ENCODE data around the gene TFAP2C. TPM values are rescaled to one million over a fixed set of nuclear protein-coding genes. Genes with fewer than 3 reads are reported as not detected.
A peak's percentile ranks its signal among the peaks of the same experiment; 100 is the strongest.

Gene TFAP2C
- total RNA-seq, 1 experiment from 2014 or later: 6.9 TPM

DNA sequence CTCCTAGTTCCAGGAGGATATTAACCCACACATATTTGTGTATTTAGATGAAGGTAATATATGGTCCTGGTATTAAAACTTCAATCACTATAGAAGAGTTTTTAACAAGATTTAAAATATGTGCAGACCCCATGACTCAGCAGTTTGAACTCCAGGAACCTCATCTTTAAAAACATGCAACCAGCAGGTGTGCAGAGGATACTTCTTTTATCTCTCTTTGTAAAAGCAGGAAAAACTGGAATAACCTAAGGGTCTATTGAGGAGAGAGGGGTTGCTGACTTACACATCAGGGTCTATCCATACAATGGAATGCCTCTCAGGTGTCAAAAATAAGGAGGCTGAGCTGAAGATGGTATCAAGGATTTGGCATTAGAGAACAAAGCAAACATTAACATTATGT lies 36.9 kb upstream of the TFAP2C start:
- no peaks in the 10 kb centered on the region for H3K36me3 ChIP-seq (ENCODE audit: control insufficient read depth in 1 of 2, insufficient read depth in 2 of 2, low read length in 2 of 2)
- intact Hi-C loops (cut with micrococcal nuclease): no loop called here
- no peak overlapping the region for H3K4me3 ChIP-seq (replicated peaks in 1 of 2; ENCODE audit: low read depth in 1 of 2, low read length in 2 of 2)
- H3K79me2 ChIP-seq (ENCODE audit: insufficient read depth, low read length): no peaks in the 10 kb centered on the region
- CTCF ChIA-PET: no interaction called here
- TF ChIP-seq, protein P1, sequence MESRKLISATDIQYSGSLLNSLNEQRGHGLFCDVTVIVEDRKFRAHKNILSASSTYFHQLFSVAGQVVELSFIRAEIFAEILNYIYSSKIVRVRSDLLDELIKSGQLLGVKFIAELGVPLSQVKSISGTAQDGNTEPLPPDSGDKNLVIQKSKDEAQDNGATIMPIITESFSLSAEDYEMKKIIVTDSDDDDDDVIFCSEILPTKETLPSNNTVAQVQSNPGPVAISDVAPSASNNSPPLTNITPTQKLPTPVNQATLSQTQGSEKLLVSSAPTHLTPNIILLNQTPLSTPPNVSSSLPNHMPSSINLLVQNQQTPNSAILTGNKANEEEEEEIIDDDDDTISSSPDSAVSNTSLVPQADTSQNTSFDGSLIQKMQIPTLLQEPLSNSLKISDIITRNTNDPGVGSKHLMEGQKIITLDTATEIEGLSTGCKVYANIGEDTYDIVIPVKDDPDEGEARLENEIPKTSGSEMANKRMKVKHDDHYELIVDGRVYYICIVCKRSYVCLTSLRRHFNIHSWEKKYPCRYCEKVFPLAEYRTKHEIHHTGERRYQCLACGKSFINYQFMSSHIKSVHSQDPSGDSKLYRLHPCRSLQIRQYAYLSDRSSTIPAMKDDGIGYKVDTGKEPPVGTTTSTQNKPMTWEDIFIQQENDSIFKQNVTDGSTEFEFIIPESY (IDR thresholded peaks at IDR 0.05; ENCODE audit: extremely low read depth, insufficient replicate concordance, low read length): no peak
- TF ChIP-seq TCF7L2 (IDR thresholded peaks at IDR 0.05; ENCODE audit: borderline replicate concordance, extremely low read depth, insufficient read depth, insufficient read length) (no peak), YY1 (IDR thresholded peaks at IDR 0.05; ENCODE audit: extremely low read depth, insufficient replicate concordance, low read depth, low read length) (no peak), ZFX (IDR thresholded peaks at IDR 0.05) (no peak), CEBPB (IDR thresholded peaks at IDR 0.05; ENCODE audit: low read depth) (no peak), EZH2 (IDR thresholded peaks at IDR 0.05) (no peak), CBX3 (IDR thresholded peaks at IDR 0.05; ENCODE audit: low read depth) (no peak), JUND (IDR thresholded peaks at IDR 0.05) (no peak), ZNF274 (IDR thresholded peaks at IDR 0.05; ENCODE audit: low read depth, low read length) (no peak), EGR1 (IDR thresholded peaks at IDR 0.05; ENCODE audit: low read depth) (no peak), SRF (IDR thresholded peaks at IDR 0.05; ENCODE audit: low read depth) (no peak), SIN3A (IDR thresholded peaks at IDR 0.05; ENCODE audit: low read depth) (no peak), ELF1 (IDR thresholded peaks at IDR 0.05; ENCODE audit: borderline replicate concordance, low read depth) (no peak), POLR2A (IDR thresholded peaks at IDR 0.05; ENCODE audit: borderline replicate concordance, extremely low read depth, insufficient read depth, insufficient read length) (no peak), POLR2AphosphoS5 (IDR thresholded peaks at IDR 0.05; ENCODE audit: low read depth, low read length) (no peak), SP1 (IDR thresholded peaks at IDR 0.05; ENCODE audit: low read depth) (no peak)
- TF ChIP-seq, protein P2, sequence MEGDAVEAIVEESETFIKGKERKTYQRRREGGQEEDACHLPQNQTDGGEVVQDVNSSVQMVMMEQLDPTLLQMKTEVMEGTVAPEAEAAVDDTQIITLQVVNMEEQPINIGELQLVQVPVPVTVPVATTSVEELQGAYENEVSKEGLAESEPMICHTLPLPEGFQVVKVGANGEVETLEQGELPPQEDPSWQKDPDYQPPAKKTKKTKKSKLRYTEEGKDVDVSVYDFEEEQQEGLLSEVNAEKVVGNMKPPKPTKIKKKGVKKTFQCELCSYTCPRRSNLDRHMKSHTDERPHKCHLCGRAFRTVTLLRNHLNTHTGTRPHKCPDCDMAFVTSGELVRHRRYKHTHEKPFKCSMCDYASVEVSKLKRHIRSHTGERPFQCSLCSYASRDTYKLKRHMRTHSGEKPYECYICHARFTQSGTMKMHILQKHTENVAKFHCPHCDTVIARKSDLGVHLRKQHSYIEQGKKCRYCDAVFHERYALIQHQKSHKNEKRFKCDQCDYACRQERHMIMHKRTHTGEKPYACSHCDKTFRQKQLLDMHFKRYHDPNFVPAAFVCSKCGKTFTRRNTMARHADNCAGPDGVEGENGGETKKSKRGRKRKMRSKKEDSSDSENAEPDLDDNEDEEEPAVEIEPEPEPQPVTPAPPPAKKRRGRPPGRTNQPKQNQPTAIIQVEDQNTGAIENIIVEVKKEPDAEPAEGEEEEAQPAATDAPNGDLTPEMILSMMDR (IDR thresholded peaks at IDR 0.05 in 2 of 3, conservative IDR thresholded peaks at IDR 0.05 in 1 of 3; ENCODE audit: borderline replicate concordance in 1 of 3, insufficient read depth in 1 of 3, low read depth in 2 of 3, low read length in 2 of 3): no peak
- peak overlapping the region; percentile 51 for H3K4me2 ChIP-seq (ENCODE audit: low read length)
- RAD21 ChIA-PET (ENCODE audit: low non-redundant PET in 1 of 2, low total read pairs in 2 of 2, uncharacterized antibody in 2 of 2, unreplicated experiment in 2 of 2): no interaction called here
- POLR2A ChIA-PET: no interaction called here
- 0 out of 2 replicates have a peak overlapping the region, but pooled peaks have one; percentile 14 for H3K9ac ChIP-seq (ENCODE audit: low read length)
- no peaks in the 10 kb centered on the region for H3K27me3 ChIP-seq (ENCODE audit: insufficient read depth, low read length)
- H3K27ac ChIP-seq (ENCODE audit: low read depth, low read length): 0 out of 2 replicates have a peak overlapping the region, but pooled peaks have one; percentile 7
- peak overlapping the region; percentile 84 for H2AFZ ChIP-seq (ENCODE audit: low read depth, low read length, poor library complexity, severe bottlenecking)
- no TSS peak for BruUV-seq (replicated peaks)
- peaks cover 19 to 35% of the 10 kb centered on the region in 2 experiments for H3K4me1 ChIP-seq (ENCODE audit: control insufficient read depth in 1 of 2, insufficient read depth in 2 of 2, low read length in 2 of 2)
- H4K20me1 ChIP-seq (ENCODE audit: insufficient read depth): no peaks in the 10 kb centered on the region
- DNase-seq (ENCODE audit: low read depth, low spot score) (no peak), ATAC-seq (no peak)
- H3K9me3 ChIP-seq (ENCODE audit: control insufficient read depth in 1 of 2, insufficient read depth in 1 of 2, low read depth in 1 of 2, low read length in 2 of 2): no peaks in the 10 kb centered on the region
- no peaks in the 10 kb centered on the region for H3K9me2 ChIP-seq (ENCODE audit: insufficient read depth)
